HepG2 (cell line): ENCODE measurements around the gene DNMT3L. TPM values are rescaled to one million over a fixed set of nuclear protein-coding genes. Genes with fewer than 3 reads are reported as not detected.
A peak's percentile ranks its signal among the peaks of the same experiment; 100 is the strongest.

Source experiments
- ATAC-seq: fragments of 200-7000 bp; cut with Tn5 transposase; 3 replicates; pipeline ENCODE4 v1.9.1; 2020; ENCODE audit warnings: mild to moderate bottlenecking, moderate library complexity
- BruUV-seq: library from RNA; stranded (reverse); fragments of 400-500 nt; replicated peaks from 2 replicates; lab custom pipeline; 2021; lab: Mats Ljungman, UMichigan
- CTCF ChIA-PET: fragments of 300-600 bp; formaldehyde crosslinking; extraction: SDS; loops from one replicate; lab custom pipeline; 2021; ENCODE audit warnings: low total read pairs, inconsistent platforms, low intra/inter-chr PET ratio; lab: Yijun Ruan, JAX
- POLR2A ChIA-PET: fragments of 350-600 bp; sonication (Branson Sonifier 250); formaldehyde crosslinking; loops from one replicate; lab custom pipeline; 2020; ENCODE audit warnings: antibody characterized with exemption, inconsistent platforms; lab: Yijun Ruan, JAX
- DNase-seq: peaks from one replicate; pipeline ENCODE4 v3.0.0-alpha.2; 2015; ENCODE audit warnings: low spot score
- FAIRE-seq: peaks from 3 replicates; lab custom pipeline; 2011; peaks lifted over from hg19 to GRCh38; lab: Jason Lieb, UNC
- H2AFZ ChIP-seq: one replicate; pipeline ENCODE4 v1.6.1; 2011; ENCODE audit warnings: low read length, inconsistent platforms
- H3K27ac ChIP-seq: fragments of 300-600 bp; 3 replicates; pipeline ENCODE4 v1.8.0; 2011; ENCODE audit warnings: mixed run types, mild to moderate bottlenecking, mixed read lengths, low read length, inconsistent platforms; ENCODE audit not compliant: insufficient read depth; ENCODE audit errors: extremely low read length
- H3K27me3 ChIP-seq, 2 experiments: fragments of 200-600 bp in 1 of 2; 2 replicates in 1 of 2; 3 replicates in 1 of 2; pipeline versions ENCODE4 v1.6.0 to v1.8.0; 2011; ENCODE audit warnings: low read length in 2 of 2, mild to moderate bottlenecking in 2 of 2, moderate library complexity in 2 of 2, inconsistent platforms in 1 of 2; ENCODE audit not compliant: insufficient read depth in 2 of 2, control insufficient read depth in 1 of 2
- H3K36me3 ChIP-seq, 2 experiments: fragments of 200-600 bp in 1 of 2; replicated peaks in 1 of 2; 2 replicates in 1 of 2; 3 replicates in 1 of 2; pipeline versions ENCODE4 v1.5.1 to v1.8.0; 2011; ENCODE audit warnings: low read length in 2 of 2, inconsistent platforms in 1 of 2; ENCODE audit not compliant: insufficient read depth in 2 of 2, control insufficient read depth in 1 of 2
- H3K4me1 ChIP-seq: 2 replicates; pipeline ENCODE4 v1.5.1; 2012; ENCODE audit warnings: low read length, inconsistent platforms; ENCODE audit not compliant: insufficient read depth
- H3K4me2 ChIP-seq: 2 replicates; pipeline ENCODE4 v1.6.0; 2011; ENCODE audit warnings: low read depth, low read length, inconsistent platforms
- H3K4me3 ChIP-seq, 3 experiments: fragments of 200-600 bp in 1 of 3; sonication (generic), shearing (Covaris generic) in 1 of 3; replicated peaks in 1 of 3; 2 replicates each; pipeline ENCODE4 v1.5.1; 2011 to 2016; ENCODE audit warnings: low read length in 3 of 3, inconsistent platforms in 2 of 3, low read depth in 2 of 3, mild to moderate bottlenecking in 2 of 3, control low read depth in 1 of 3, mixed read lengths in 1 of 3; ENCODE audit not compliant: insufficient read depth in 1 of 3
- H3K79me2 ChIP-seq: one replicate; pipeline ENCODE4 v1.6.1; 2011; ENCODE audit warnings: low read length, inconsistent platforms; ENCODE audit not compliant: insufficient read depth
- H3K9ac ChIP-seq: 2 replicates; pipeline ENCODE4 v1.6.0; 2011; ENCODE audit warnings: mild to moderate bottlenecking, low read depth, low read length, inconsistent platforms; ENCODE audit not compliant: insufficient read depth
- H3K9me3 ChIP-seq: 2 replicates; pipeline ENCODE4 v1.5.1; 2012; ENCODE audit warnings: mild to moderate bottlenecking, low read length
- H4K20me1 ChIP-seq: 2 replicates; pipeline ENCODE4 v1.6.0; 2011; ENCODE audit warnings: inconsistent platforms, mild to moderate bottlenecking, low read length, moderate library complexity; ENCODE audit not compliant: insufficient read depth
- CTCF ChIP-seq: sonication (generic); formaldehyde crosslinking; IDR thresholded peaks from 2 replicates; pipeline ENCODE4 v1.5.0; 2020; ENCODE audit warnings: mild to moderate bottlenecking, missing genetic modification reagents, moderate library complexity
- KDM5A ChIP-seq: fragments of 200-600 bp; sonication (generic); IDR thresholded peaks from 2 replicates; pipeline ENCODE4 v1.7.0; 2018; ENCODE audit warnings: antibody characterized with exemption, mild to moderate bottlenecking, low read length, borderline replicate concordance
- MNT ChIP-seq: fragments of 450-650 bp; IDR thresholded peaks from 2 replicates; pipeline ENCODE4 v1.6.1; 2016
- MTF2 ChIP-seq: sonication (generic); formaldehyde crosslinking; IDR thresholded peaks from 2 replicates; pipeline ENCODE4 v1.5.0; 2020; ENCODE audit warnings: missing genetic modification reagents, borderline replicate concordance
- RAD21 ChIP-seq: fragments of 450-650 bp; formaldehyde crosslinking; IDR thresholded peaks from 2 replicates; pipeline ENCODE4 v1.5.0; 2020; ENCODE audit warnings: mild to moderate bottlenecking
- SKIL ChIP-seq: sonication (generic); formaldehyde crosslinking; IDR thresholded peaks from 2 replicates; pipeline ENCODE4 v1.8.0; 2022; ENCODE audit warnings: missing genetic modification reagents, mild to moderate bottlenecking, moderate library complexity, borderline replicate concordance
- U2AF1 ChIP-seq: fragments of 200-400 bp; formaldehyde crosslinking; optimal IDR thresholded peaks from 2 replicates; pipeline ENCODE3; 2017; ENCODE audit warnings: mild to moderate bottlenecking, low read depth, low read length
- U2AF2 ChIP-seq: fragments of 200-400 bp; formaldehyde crosslinking; IDR thresholded peaks from 2 replicates; pipeline ENCODE4 v1.6.1; 2017; ENCODE audit warnings: low read depth, mild to moderate bottlenecking, low read length
- ZBTB38 ChIP-seq: sonication (generic); formaldehyde crosslinking; IDR thresholded peaks from 2 replicates; pipeline ENCODE4 v1.5.1; 2020; ENCODE audit warnings: mild to moderate bottlenecking, missing genetic modification reagents
- ZFP37 ChIP-seq: sonication (generic); formaldehyde crosslinking; IDR thresholded peaks from 2 replicates; pipeline ENCODE4 v1.4.0; 2020; ENCODE audit warnings: missing genetic modification reagents, borderline replicate concordance
- ZNF143 ChIP-seq: sonication (generic); formaldehyde crosslinking; IDR thresholded peaks from 2 replicates; pipeline ENCODE4 v1.4.0; 2020; ENCODE audit warnings: missing genetic modification reagents
- ZNF33A ChIP-seq: sonication (generic); formaldehyde crosslinking; IDR thresholded peaks from 2 replicates; pipeline ENCODE4 v1.5.1; 2020; ENCODE audit warnings: missing genetic modification reagents, mild to moderate bottlenecking, moderate library complexity, borderline replicate concordance
- ZNF558 ChIP-seq: sonication (generic); formaldehyde crosslinking; IDR thresholded peaks from 2 replicates; pipeline ENCODE4 v1.9.0; 2022; ENCODE audit warnings: mild to moderate bottlenecking, missing genetic modification reagents, borderline replicate concordance
- ZNF598 ChIP-seq: sonication (generic); formaldehyde crosslinking; IDR thresholded peaks from 2 replicates; pipeline ENCODE4 v1.5.1; 2020; ENCODE audit warnings: mild to moderate bottlenecking, missing genetic modification reagents, borderline replicate concordance
- ZNF607 ChIP-seq: sonication (generic); formaldehyde crosslinking; IDR thresholded peaks from 2 replicates; pipeline ENCODE4 v1.5.1; 2020; ENCODE audit warnings: missing genetic modification reagents, mild to moderate bottlenecking, borderline replicate concordance
- ZNF749 ChIP-seq: sonication (generic); formaldehyde crosslinking; IDR thresholded peaks from 2 replicates; pipeline ENCODE4 v1.8.0; 2022; ENCODE audit warnings: mild to moderate bottlenecking, missing genetic modification reagents, moderate library complexity, borderline replicate concordance
- WGBS: methylation state at CpG from one replicate; pipeline ENCODE4 v1.1.6; 2017; ENCODE audit warnings: low lambda C conversion rate; 5-methylcytosine and 5-hydroxymethylcytosine counted together
- in situ Hi-C: cut with HindIII; loops from 2 replicates; pipeline ENCODE4 v1.10.0; 2017; ENCODE audit warnings: low pct_unique_long_range_greater_than_20kb; ENCODE audit not compliant: extremely low pct_ligation_motif_present
- intact Hi-C: fragments of 100-400 bp; cut with micrococcal nuclease; formaldehyde crosslinking; loops from one replicate; pipeline ENCODE4 v1.10.0; 2022; ENCODE audit not compliant: unreplicated experiment
- polyA plus RNA-seq, 8 experiments: library from polyadenylated mRNA; depleted of rRNA in 3 of 8; stranded (reverse) in 7 of 8; unstranded in 1 of 8; fragments of >200 nt; fragmentation: Illumina TruSeq in 4 of 8; extraction: Trizol in 4 of 8; gene quantifications; 2 replicates each; pipeline versions ENCODE4 v1.2.1 to v1.2.3, GENCODE V29; 2011 to 2016; ENCODE audit warnings: low read depth in 4 of 8, missing spikeins in 1 of 8, mixed read lengths in 1 of 8; ENCODE audit not compliant: insufficient read depth in 1 of 8
- total RNA-seq, 5 experiments: library from RNA; depleted of rRNA; stranded (reverse); fragments of >200 nt; fragmentation: Illumina TruSeq; extraction: Trizol; gene quantifications; 2 replicates each; pipeline ENCODE4 v1.2.3, GENCODE V29; 2016; ENCODE audit warnings: low read depth in 1 of 5

The DNMT3L gene
- total and polyA plus RNA-seq, 2 of the 13 experiments (the other 11 are each of a cell fraction or from before 2014, with no cell fraction given) = 0.75 to 1.7 TPM

- no peak for TF ChIP-seq MTF2
- no peak for TF ChIP-seq KDM5A
- TF ChIP-seq U2AF2 = no peak
- TF ChIP-seq RAD21 (CRISPR knock-in tag) = peak; percentile 60
- peak; percentile 82 for TF ChIP-seq CTCF (CRISPR knock-in tag)
- TF ChIP-seq U2AF1 = no peak
Observed at GRCh38 chr21:44304877-44305293, 43.2 kb upstream of the DNMT3L start (continued).

- CTCF ChIA-PET = no interaction called here
- BruUV-seq = no TSS peak
- TF ChIP-seq ZNF558 (CRISPR knock-in tag) = no peak
- TF ChIP-seq SKIL (CRISPR knock-in tag) = no peak
- TF ChIP-seq MNT = no peak
- no peak for TF ChIP-seq ZNF143 (CRISPR knock-in tag)
- no peak for TF ChIP-seq ZNF749 (CRISPR knock-in tag)
- TF ChIP-seq ZNF33A (CRISPR knock-in tag) = no peak
- TF ChIP-seq ZNF598 (CRISPR knock-in tag) = no peak
- TF ChIP-seq ZFP37 = no peak
- TF ChIP-seq ZNF607 (CRISPR knock-in tag) = 0 out of 2 replicates have a peak, but pooled peaks have one; percentile 20
- TF ChIP-seq ZBTB38 (CRISPR knock-in tag) = 0 out of 2 replicates have a peak, but pooled peaks have one; percentile 9
Observed at GRCh38 chr21:44304011-44304616, 42.4 kb upstream of the DNMT3L start.

More at GRCh38 chr21:44304011-44304616, 42.4 kb upstream of the DNMT3L start:
- Histone ChIP-seq H3K79me2 (peaks cover 31% of the 10 kb centered on the region), H3K4me1 (peaks cover 50% of the 10 kb centered on the region), H4K20me1 (peaks cover 14% of the 10 kb centered on the region; the same call in 1 of the 2 replicates), H3K36me3 (peaks cover 4 to 21% of the 10 kb centered on the region in 2 experiments; a peak in 3 of 5 replicates), H3K9ac (peak overlapping the region; percentile 53), H3K4me2 (peak overlapping the region; percentile 97), H3K27me3 (no peaks in the 10 kb centered on the region), H2AFZ (no peak overlapping the region), H3K27ac (peak overlapping the region; percentile 87), H3K4me3 (peak overlapping the region in 1 of 3 experiments; percentile 80; a peak in 2 of 6 replicates), H3K9me3 (no peaks in the 10 kb centered on the region)
- POLR2A ChIA-PET = interaction anchor here (1.1 to 4.2 kb wide), 5 partner anchors 25 to 201 kb away, joined by 3 to 27 read pairs (median 6); partner anchors contain the start of gene CFAP410
- ATAC-seq (no peak), FAIRE-seq (no peak), DNase-seq (no peak)
- 94% methylated on average over 3 of the region's 16 CpGs for WGBS
- intact Hi-C loops = loop anchor here (10.0 kb wide), 1 partner anchor 181 kb away; no protein-coding TSS in a partner anchor
- in situ Hi-C loops = loop anchor here (5.0 kb wide), 1 partner anchor 33 kb away; the partner anchor contains the start of gene CFAP410
